ENCODE data around the gene PLD4.
"Not testable (repeated sequence)": the region's sequence is repeated elsewhere in the genome, so short reads cannot be mapped to it uniquely, and the experiment has no call there.

Gene PLD4

DNA sequence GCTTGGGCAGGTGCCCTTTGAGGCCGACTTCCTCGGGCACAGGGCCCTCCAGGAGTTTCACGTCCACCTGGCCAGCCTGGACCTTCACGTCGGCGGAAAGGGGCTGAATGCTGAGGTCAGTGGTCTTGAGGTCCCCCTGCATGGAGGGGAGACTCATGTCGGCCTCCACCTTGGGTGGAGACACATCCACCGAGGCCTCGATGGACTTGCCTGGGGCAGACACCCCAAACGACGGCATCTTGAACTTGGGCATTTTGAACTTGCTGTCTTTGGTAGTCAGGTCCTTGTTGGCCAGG, 24.0 kb downstream of the PLD4 start:
- no peak overlapping the region for H3K4me3 ChIP-seq
- no peak overlapping the region for H3K27ac ChIP-seq

DNA sequence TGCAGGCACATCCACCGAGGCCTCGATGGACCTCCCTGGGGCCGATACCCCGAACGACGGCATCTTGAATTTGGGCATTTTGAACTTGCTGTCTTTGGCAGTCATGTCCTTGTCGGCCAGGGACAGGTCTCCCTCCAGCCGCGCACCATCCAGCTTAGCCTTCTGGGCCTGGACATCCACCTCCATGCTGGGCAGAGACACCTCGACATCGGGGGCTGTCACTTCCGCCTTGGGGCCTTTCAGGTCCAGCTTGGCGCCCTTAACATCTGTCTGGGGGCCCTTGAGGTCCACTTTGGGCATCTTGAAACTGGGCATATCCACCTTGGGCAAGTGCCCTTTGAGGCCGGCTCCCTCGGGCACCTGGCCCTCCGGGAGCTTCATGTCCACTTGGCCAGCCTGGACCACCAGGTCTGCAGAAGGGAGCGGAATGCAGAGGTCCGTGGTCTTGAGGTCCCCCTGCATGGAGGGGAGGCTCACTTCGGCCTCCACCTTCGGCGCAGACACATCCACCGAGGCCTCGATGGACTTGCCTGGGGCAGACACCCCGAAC, 24.8 kb downstream of the PLD4 start:
- not testable (repeated sequence) for H3K4me3 ChIP-seq

GRCh38 chr14:104950021-104950420, 25.3 kb downstream of the PLD4 start:
- Histone ChIP-seq H3K4me3 (no peak overlapping the region), H3K27ac (no peak overlapping the region)

More for the DNA sequence above, 24.8 kb downstream of the PLD4 start:
- not testable (repeated sequence) for H3K27ac ChIP-seq

DNA sequence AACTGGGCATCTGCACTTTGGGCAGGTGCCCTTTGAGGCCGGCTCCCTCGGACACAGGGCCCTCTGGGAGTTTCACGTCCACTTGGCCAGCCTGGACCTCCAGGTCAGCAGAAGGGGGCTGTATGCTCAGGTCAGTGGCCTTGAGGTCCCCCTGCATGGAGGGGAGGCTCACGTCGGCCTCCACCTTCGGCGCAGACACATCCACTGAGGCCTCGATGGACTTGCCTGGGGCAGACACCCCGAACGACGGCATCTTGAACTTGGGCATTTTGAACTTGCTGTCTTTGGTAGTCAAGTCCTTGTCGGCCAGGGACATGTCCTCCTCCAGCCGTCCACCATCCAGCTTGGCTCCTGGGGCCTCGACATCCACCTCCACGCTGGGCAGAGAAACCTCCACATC, 26.0 kb downstream of the PLD4 start:
- H3K27ac ChIP-seq, H3K4me3 ChIP-seq: not testable (repeated sequence)

DNA sequence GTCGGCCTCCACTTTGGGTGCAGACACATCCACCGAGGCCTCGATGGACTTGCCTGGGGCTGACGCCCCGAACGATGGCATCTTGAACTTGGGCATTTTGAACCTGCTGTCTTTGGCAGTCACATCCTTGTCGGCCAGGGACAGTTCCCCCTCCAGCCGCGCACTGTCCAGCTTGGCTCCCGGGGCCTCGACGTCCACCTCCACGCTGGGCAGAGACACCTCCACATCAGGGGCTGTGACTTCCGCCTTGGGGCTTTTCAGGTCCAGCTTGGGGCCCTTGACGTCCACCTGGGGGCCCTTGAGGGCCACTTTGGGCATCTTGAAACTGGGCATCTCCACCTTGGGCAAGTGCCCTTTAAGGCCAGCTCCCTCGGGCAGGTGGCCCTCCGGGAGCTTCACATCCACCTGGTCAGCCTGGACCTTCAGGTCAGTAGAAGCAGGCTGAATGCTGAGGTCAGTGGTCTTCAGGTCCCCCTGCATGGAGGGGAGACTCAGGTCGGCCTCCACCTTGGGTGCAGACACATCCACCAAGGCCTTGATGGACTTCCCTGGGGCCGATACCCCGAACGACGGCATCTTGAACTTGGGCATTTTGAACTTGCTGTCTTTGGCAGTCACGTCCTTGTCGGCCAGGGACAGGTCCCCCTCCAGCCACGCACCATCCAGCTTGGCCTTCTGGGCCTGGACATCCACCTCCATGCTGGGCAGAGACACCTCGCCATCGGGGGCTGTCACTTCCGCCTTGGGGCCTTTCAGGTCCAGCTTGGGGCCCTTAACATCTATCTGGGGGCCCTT, 27.4 kb downstream of the PLD4 start:
- not testable (repeated sequence) for H3K27ac ChIP-seq, H3K4me3 ChIP-seq

DNA sequence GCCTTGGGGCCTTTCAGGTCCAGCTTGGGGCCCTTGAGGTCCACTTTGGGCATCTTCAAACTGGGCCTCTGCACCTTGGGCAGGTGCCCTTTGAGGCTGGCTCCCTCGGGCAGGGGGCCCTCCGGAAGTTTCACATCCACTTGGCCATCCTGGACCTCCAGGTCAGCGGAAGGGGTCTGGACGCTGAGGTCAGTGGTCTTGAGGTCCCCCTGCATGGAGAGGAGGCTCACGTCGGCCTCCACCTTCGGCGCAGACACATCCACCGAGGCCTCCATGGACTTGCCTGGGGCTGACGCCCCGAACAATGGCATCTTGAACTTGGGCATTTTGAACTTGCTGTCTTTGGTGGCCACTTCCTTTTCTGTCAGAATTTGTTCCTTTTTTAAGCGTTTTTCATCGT, 28.4 kb downstream of the PLD4 start:
- Histone ChIP-seq H3K4me3 (no peak overlapping the region), H3K27ac (no peak overlapping the region)

DNA sequence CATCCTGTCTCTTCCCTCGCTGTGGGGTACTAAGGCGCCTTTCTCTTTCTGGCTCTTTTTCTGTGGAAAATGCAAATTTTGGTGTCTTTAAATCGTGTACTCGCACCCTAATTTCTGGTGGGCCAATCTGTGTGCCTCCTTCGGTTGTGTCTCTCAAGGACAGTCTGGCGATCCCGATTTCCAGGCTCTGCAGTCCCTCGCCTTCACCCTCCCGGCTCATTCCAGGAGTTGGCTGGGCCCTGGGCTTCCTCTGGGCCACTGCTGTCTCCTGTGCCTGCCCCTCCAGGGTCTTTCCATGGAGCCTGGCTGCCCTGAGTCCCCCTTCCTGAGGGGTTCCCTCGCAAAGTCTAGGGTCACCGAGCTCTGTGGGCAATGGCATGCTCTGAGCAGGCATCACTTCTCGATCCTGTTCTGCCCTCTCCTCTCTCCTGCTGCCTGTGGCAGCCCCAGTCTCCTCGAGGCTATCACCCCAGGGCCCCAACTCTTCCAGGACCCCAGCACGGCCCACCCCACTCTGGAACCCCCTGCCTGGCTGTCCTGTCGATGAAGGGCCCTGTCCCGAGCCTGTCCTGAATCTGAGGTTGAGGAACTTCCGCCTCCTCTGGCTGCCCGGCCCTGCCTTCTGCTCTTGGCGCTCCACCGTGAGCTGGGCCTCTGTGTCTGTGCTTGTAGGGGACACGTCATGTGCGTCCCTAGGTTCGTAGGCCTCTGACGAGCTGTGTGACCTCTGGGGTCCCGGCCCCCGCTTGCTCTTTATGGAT, 29.4 kb downstream of the PLD4 start:
- Histone ChIP-seq H3K27ac (no peak overlapping the region), H3K4me3 (no peak overlapping the region)

DNA sequence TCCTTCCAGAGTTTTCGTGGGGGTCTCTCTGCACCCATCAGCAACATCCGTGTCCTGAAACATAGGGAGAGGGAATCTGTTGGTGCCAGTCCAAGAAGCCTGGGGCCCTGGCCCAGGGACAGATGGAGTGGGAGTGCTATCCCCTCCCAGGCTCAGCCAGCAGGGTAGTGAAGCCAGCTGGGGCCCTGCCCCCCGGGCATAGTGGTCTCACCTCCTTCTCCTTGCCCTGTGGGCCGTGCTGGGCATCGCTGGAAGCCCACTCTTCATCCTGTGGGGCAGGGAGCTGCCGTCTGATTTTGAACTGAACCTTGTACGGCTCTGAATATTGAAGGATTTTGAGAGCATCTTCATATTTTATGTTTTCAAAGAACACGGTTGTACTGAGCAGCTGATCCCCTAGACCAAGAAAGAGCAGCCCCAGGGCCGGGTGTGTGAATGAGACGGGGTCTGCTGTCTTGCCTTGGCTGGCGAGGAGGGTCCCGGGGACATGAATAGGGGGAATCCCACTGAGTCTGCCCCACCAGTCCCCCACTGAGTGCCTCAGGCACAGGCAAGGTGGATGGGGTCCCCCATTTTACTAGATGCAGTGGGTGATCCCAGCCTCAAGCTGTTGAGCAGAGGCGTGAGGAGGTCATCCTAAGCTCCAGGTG, 30.2 kb downstream of the PLD4 start:
- Histone ChIP-seq H3K4me3 (no peak overlapping the region), H3K27ac (no peak overlapping the region)

DNA sequence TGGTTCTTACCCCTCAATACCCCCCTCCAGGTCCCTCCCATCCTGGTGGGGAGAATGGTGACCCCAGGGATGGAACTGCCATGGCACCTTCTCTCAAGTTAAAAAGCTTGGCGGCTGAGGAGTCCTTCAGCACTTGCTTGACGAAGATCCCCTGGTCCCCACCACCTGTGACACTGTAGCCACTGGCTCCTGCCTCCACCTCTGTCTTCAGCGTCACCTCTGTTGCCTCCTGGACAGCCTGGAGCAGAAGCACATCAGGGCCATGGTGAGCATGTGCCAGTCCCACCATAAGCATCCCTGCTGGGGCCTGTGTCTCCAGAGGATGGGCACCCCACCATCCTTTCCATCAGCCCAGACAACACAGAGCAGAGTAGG, 30.7 kb downstream of the PLD4 start:
- H3K27ac ChIP-seq = no peak overlapping the region

DNA sequence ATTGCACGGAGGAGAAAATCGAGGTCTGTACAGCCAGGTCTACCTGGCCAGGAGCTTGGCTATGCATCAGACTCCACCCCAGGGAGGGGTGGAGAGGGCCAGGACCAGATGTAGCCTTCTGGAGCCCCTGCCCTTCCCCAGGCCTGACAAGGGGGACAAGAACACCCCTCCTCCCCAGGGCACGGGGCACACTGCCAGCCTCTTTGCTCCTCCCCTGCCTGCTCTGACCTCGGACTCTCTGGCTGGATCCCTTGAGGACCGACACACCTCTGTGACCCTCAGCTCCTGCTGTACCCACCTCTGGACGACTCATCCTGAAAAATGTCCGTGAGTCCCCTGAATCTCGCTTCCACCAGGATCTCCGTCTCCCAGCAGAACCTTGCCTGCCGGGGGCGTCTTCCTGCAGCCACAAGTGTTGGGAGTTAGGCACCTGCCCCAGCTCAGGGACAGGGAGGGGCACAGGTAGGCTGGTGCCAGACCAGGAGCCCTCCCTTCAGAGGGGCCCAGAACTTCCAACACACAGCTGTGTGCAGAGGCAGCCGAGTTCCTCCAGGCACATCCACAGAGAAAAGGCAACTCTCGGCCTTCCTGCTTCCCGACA, 31.7 kb downstream of the PLD4 start:
- Histone ChIP-seq H3K4me3 (no peak overlapping the region), H3K27ac (no peak overlapping the region)

More for the DNA sequence above, 30.7 kb downstream of the PLD4 start:
- no peak overlapping the region for H3K4me3 ChIP-seq

DNA sequence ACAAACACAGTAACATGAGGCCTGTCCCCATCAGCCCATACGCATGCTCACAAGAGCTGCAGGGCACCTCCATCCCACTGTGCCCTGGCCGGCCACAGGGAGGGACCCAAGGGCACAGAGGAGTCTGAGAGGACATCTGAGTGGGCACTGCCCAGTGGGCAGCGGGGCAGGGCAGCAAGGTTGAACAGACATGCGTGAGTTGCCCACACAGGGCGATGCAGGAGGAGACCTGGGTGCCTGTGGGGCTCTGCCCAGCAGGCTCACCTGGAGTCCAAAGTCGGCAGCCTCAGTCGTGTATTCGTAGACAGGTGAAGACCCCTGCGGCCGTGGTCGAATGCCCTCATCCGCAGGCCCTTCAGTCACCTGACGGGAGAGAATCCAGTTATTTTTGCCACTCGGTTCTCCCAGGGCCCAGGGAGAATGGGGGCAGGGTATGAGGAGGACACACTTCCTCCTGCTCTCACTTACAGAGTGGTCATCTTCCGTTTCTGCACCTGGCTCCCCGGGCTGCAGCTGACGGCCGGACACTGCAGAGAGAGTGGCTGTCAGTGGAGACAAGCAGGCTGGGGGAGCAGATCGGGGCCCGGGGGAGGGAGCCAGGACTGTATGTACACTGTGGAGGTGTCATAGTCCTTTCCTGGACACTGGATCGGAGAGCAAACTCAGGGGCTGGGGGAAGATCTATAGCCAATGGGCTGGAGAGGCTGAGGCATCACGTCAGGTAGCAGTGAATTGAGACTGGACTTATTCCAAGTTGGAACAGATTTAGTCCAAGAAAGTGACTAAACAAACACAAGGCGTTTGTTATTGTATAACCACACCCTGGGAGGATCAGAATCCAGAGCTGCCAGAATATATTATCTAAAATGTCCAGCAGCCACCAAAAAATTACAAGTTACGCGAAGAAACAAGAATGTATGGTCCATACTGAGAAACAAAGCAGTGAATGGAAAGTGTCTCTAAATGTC, 32.8 kb downstream of the PLD4 start:
- Histone ChIP-seq H3K27ac (no peak overlapping the region), H3K4me3 (no peak overlapping the region)

DNA sequence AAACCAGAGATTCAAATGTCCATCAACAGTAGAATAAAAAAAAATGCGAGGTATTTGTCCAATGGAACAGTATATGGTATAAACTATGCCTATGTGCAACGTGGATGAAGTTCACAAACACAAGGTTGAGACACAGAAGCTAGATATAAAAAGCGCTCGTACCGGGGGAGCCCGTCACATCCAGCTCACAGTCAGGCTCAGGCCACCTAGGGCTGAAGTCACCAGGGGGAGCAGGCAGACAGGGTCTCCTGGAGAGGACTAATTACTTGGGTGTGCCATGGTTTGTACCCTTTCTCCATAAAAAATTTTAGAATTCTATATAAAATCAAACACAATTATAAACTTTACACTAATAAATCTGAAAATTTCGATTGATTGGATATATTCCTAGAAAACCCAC, 39.9 kb downstream of the PLD4 start:
- no peak overlapping the region for H3K27ac ChIP-seq

GRCh38 chr14:104965561-104966231, 41.0 kb downstream of the PLD4 start:
- Histone ChIP-seq H3K4me3 (peak overlapping the region in 1 of 7 experiments; percentile 61), H3K27ac (peak overlapping the region in 11 of 21 experiments; percentile 89 to 98 (median 94))

More for the DNA sequence above, 39.9 kb downstream of the PLD4 start:
- no peak overlapping the region for H3K4me3 ChIP-seq

- peak overlapping the region in 18 of 21 experiments; percentile 55 to 98 (median 92) for H3K27ac ChIP-seq
- H3K4me3 ChIP-seq = peak overlapping the region in 4 of 7 experiments; percentile 7 to 61 (median 40)
Measured at GRCh38 chr14:104966261-104966865, 41.7 kb downstream of the PLD4 start.

- Histone ChIP-seq H3K4me3 (peak overlapping the region; percentile 7 to 61 (median 34)), H3K27ac (peak overlapping the region in 20 of 21 experiments; percentile 55 to 98 (median 91))
Measured at GRCh38 chr14:104966981-104967385, 42.3 kb downstream of the PLD4 start.

- H3K27ac ChIP-seq = peak overlapping the region; percentile 55 to 98 (median 91)
- peak overlapping the region; percentile 30 to 61 (median 45) for H3K4me3 ChIP-seq
Measured at GRCh38 chr14:104967386-104968152, 42.9 kb downstream of the PLD4 start.

- Histone ChIP-seq H3K4me3 (peak overlapping the region; percentile 30 to 61 (median 45)), H3K27ac (peak overlapping the region; percentile 55 to 98 (median 91))
Measured at GRCh38 chr14:104968153-104968527, 43.5 kb downstream of the PLD4 start.

Data from skin epidermis (tissue), 12 donors.